LNCAP (cell line): ENCODE measurements around the gene NTM.
A peak's percentile ranks its signal among the peaks of the same experiment; 100 is the strongest.

Source experiments
- CTCF ChIP-seq: fragments of 450-650 bp; IDR thresholded peaks from 2 replicates; pipeline ENCODE4 v1.5.1; 2017; ENCODE audit warnings: mild to moderate bottlenecking

Gene NTM

GRCh38 chr11:131572423-131572822 lies 202.0 kb downstream of the NTM start:
- TF ChIP-seq CTCF: no peak

GRCh38 chr11:131579932-131580387 lies 209.5 kb downstream of the NTM start:
- peak; percentile 66 for TF ChIP-seq CTCF

GRCh38 chr11:131580476-131580875 lies 210.1 kb downstream of the NTM start:
- no peak for TF ChIP-seq CTCF

- no peak for TF ChIP-seq CTCF
Observed at GRCh38 chr11:131581046-131581445, 210.6 kb downstream of the NTM start.

GRCh38 chr11:131582021-131582525 lies 211.7 kb downstream of the NTM start:
- no peak for TF ChIP-seq CTCF

- TF ChIP-seq CTCF: no peak
Observed at GRCh38 chr11:131583421-131583820, 213.0 kb downstream of the NTM start.

GRCh38 chr11:131583938-131584337 lies 213.5 kb downstream of the NTM start:
- TF ChIP-seq CTCF: no peak
